H1 (cell line): Measurements from ENCODE around the gene SMIM20. TPM values are rescaled to one million over a fixed set of nuclear protein-coding genes. Genes with fewer than 3 reads are reported as not detected.

Experiments
- BACH1 ChIP-seq: IDR thresholded peaks from 2 replicates; pipeline ENCODE4 v1.6.1; 2012; ENCODE audit warnings: low read length, improper control_type of control experiment
- CREB1 ChIP-seq: IDR thresholded peaks from 2 replicates; pipeline ENCODE4 v1.6.1; 2012; ENCODE audit warnings: inconsistent platforms
- EZH2 ChIP-seq: fragments of 200-600 bp; sonication (generic); IDR thresholded peaks from 2 replicates; pipeline ENCODE4 v1.7.1; 2012; ENCODE audit warnings: low read depth, mild to moderate bottlenecking, moderate library complexity, low read length, inconsistent platforms; ENCODE audit not compliant: severe bottlenecking
- GTF2F1 ChIP-seq: IDR thresholded peaks from 2 replicates; pipeline ENCODE4 v1.6.1; 2012; ENCODE audit warnings: low read depth, low read length, improper control_type of control experiment, borderline replicate concordance
- NANOG ChIP-seq: IDR thresholded peaks from 2 replicates; pipeline ENCODE4 v1.6.1; 2011; ENCODE audit warnings: low read length, low read depth, mild to moderate bottlenecking, inconsistent platforms; ENCODE audit not compliant: insufficient read depth, poor library complexity, severe bottlenecking
- POU5F1 ChIP-seq: IDR thresholded peaks from 2 replicates; pipeline ENCODE4 v1.6.1; 2011; ENCODE audit warnings: low read depth, mild to moderate bottlenecking, low read length, moderate library complexity
- SIN3A ChIP-seq, 2 experiments: IDR thresholded peaks in 1 of 2; conservative IDR thresholded peaks in 1 of 2; 2 replicates each; pipeline ENCODE4 v1.6.1; 2011 to 2012; ENCODE audit warnings: low read length in 2 of 2, improper control_type of control experiment in 1 of 2, low read depth in 1 of 2, mild to moderate bottlenecking in 1 of 2
- SP1 ChIP-seq: IDR thresholded peaks from 2 replicates; pipeline ENCODE4 v1.6.1; 2011; ENCODE audit warnings: low read depth, low read length
- SP2 ChIP-seq: IDR thresholded peaks from 2 replicates; pipeline ENCODE4 v1.6.1; 2012; ENCODE audit warnings: mild to moderate bottlenecking, low read length, inconsistent platforms
- TAF7 ChIP-seq: optimal IDR thresholded peaks from 2 replicates; pipeline ENCODE3; 2011; ENCODE audit warnings: low read depth, mild to moderate bottlenecking, inconsistent platforms, low read length, moderate library complexity, borderline replicate concordance
- polyA plus RNA-seq, 7 experiments: library from polyadenylated mRNA; depleted of rRNA in 3 of 7; stranded (reverse) in 5 of 7; unstranded in 2 of 7; fragments of >200 nt in 5 of 7; fragments of 200-250 nt in 2 of 7; gene quantifications; 1 replicate in 5 of 7; 2 replicates in 1 of 7; 4 replicates in 1 of 7; pipeline versions ENCODE4 v1.2.1 to v1.2.3, GENCODE V29; 2011 to 2013; ENCODE audit warnings: missing spikeins in 2 of 7, mixed read lengths in 2 of 7
- total RNA-seq: library from RNA; stranded (reverse); fragmentation: NEBNext Ultra II Directional; extraction: Animal tissue kit (Norgen Biotek cat#: 25700); gene quantifications from 2 replicates; pipeline ENCODE4 v1.2.1, GENCODE V29; 2021

The SMIM20 gene
- total and polyA plus RNA-seq, 2 of the 8 experiments (the other 6 are each of a cell fraction or from before 2014, with no cell fraction given): 21.9 to 36.9 TPM

GRCh38 chr4:25955705-25956104 is 41.7 kb downstream of the SMIM20 start (continued):
- TF ChIP-seq SIN3A (conservative IDR thresholded peaks at IDR 0.05 in 1 of 2, IDR thresholded peaks at IDR 0.05 in 1 of 2; ENCODE audit: low read depth in 1 of 2, low read length in 2 of 2) (no peak), SP1 (no peak), TAF7 (no peak), GTF2F1 (no peak), NANOG (no peak), CREB1 (no peak), BACH1 (no peak), EZH2 (no peak), SP2 (no peak), POU5F1 (no peak)
